Activated CD4-positive, CD25-positive, alpha-beta regulatory T cell (primary cell): ENCODE data around the gene POLR3A.

ENCODE experiments used
- DNase-seq, 4 experiments: peaks; one replicate each; lab custom pipeline; 2025; lab: John Stamatoyannopoulos, UW

Gene POLR3A

GRCh38 chr10:77977934-77978333 lies 51.4 kb downstream of the POLR3A start:
- no peak for DNase-seq

DNA sequence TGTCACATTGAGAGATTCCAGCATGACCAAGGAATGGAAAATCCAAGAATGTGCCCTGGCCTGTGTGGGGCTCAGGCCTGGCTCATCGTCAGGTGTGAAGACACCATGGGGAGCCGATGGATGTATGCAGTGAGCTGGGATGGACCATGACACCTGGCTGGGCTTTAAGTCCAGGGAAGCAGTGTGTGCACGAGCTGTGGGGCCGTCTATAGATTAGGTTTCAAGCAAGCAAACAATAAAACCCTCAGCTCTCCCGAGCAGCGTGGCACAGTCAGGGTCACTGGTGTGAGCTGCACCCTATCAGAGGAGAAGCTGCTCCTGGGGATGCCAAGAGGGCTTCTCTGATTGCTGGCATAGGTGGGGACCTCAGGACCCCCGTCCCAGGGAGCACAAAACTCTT lies 52.3 kb downstream of the POLR3A start:
- no peak for DNase-seq

- no peak for DNase-seq
Observed at GRCh38 chr10:77975086-77975666, 54.1 kb downstream of the POLR3A start.

DNA sequence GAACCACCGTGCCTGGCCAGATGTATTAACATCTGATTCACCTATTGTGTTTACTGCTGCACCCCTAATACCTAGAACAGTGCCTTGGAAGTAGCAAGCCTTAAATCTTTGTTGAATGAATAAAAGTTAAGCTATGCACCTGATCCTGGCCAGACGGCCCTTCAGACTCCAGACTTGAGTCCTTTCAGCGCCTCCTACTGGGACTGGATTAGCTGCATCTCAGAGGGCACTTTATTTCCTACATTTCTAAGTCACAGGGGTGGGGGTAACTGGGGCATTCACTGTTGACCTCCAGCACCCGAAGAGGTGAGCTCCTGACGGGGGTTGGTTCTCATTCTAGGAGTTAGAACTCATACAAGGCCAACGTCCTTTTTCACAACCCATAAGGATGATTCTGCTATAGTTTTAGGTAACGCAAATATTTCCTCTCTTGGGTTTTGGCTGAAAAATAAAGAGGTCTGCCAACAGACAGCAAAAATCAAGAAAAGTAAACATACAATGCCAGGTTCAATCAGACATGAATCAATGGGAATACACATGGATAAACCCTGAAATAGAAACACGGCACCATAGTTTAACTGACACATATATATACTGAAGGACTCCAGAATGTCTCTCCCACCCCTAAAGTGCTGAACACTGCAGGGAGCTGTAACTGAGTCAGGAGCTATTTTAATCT lies 54.8 kb downstream of the POLR3A start:
- DNase-seq: no peak

- no peak for DNase-seq
Observed at GRCh38 chr10:77973276-77973675, 56.0 kb downstream of the POLR3A start.

- DNase-seq: no peak
Observed at GRCh38 chr10:77972148-77972547, 57.2 kb downstream of the POLR3A start.

GRCh38 chr10:77971804-77972144 lies 57.5 kb downstream of the POLR3A start:
- DNase-seq: no peak

GRCh38 chr10:77970869-77971803 lies 58.2 kb downstream of the POLR3A start:
- no peak for DNase-seq

- DNase-seq: no peak
Observed at GRCh38 chr10:77969114-77969513, 60.2 kb downstream of the POLR3A start.

- DNase-seq: no peak
Observed at GRCh38 chr10:77967611-77968022, 61.7 kb downstream of the POLR3A start.

DNA sequence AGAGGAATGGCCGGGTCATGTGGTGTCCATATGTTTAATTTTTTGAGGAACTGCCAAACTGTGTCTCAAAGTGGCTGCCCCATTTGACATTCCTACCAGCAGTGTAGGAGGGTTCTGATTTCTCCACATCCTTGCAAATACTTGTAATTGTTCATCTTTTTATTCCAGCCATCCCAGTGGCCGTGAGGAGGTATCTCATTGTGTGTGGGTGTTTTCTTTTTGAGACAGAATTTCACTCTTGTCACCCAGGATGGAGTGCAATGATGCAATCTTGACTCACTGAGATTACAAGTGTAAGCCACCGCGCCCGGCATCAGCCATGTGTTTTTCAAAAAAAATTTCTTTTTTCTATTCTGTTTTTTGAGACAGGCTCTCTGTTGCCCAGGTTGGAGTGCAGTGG lies 64.0 kb downstream of the POLR3A start:
- DNase-seq: no peak

DNA sequence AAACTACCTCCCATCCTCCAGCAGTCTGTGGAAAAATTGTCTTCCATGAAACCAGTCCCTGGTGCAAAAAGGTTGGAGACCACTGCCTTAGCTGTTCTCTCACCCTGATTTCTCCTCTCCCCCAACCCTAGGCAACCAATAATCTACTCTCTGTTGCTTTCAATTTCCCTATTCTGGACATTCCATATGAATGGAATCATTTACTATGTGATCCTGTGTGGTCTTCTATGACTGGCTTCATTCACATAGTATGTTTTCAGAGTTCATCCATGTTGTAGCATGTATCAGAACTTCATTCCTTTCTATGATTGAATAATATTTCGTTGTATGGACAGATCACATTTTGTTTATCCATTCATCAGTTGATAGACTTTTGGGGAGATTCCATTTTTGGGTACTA lies 64.5 kb downstream of the POLR3A start:
- no peak for DNase-seq

DNA sequence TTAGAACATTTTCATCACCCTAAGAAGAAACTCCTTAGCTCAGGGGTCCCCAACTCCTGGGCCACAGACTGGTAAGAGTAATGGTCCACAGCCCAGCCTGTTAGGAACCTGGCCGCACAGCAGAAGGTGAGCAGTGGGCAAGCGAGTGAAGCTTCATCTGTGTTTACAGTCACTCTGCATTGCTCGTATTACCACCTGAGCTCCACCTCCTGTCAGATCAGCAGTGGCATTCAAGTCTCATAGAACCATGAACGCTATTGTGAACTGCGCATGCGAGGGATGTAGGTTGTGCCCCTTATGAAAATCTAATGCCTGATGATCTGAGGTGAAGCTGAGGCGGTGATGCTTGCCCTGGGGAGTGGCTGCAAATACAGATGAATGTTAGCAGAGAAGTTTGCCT lies 65.4 kb downstream of the POLR3A start:
- no peak for DNase-seq

- no peak for DNase-seq
Observed at GRCh38 chr10:77962350-77963146, 66.8 kb downstream of the POLR3A start.

DNA sequence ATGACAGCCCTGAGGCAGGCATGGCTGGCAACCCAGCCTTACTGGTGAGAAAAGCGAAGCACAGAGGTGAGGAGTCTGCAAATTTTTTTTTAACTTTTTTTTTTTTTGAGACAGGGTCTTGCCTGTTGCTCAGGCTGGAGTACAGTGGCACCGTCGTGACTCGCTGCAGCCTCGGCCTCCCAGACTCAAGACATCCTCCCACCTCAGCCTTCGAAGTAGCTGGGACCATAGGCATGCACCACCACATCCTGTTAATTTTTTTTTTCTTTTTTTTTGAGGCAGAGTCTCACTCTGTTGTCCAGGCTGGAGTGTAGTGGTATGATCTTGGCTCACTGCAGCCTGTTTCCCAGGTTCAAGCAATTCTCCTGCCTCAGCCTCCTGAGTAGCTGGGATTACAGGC lies 67.6 kb downstream of the POLR3A start:
- no peak for DNase-seq

DNA sequence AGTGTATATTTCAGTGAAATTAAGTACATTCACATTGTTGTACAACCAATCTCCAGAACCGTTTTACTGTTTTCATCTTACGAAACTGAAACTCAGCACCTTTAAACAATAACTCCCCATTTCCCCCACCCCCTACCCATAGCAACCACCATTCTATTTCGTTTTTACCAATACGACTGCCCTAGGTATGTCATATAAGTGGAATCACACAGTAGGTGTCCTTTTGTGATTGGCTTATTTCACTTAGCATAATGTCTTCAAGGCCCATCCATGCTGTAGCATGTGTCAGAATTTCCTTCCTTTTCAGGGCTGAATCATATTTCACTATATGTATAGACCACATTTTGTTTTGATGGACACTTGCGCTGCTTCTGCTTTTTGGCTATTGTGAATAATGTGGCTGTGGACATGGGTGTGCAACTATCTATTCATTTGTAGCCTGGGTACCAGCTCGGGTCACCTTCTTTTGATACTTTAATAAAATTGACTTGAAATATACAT lies 68.4 kb downstream of the POLR3A start:
- DNase-seq: no peak

DNA sequence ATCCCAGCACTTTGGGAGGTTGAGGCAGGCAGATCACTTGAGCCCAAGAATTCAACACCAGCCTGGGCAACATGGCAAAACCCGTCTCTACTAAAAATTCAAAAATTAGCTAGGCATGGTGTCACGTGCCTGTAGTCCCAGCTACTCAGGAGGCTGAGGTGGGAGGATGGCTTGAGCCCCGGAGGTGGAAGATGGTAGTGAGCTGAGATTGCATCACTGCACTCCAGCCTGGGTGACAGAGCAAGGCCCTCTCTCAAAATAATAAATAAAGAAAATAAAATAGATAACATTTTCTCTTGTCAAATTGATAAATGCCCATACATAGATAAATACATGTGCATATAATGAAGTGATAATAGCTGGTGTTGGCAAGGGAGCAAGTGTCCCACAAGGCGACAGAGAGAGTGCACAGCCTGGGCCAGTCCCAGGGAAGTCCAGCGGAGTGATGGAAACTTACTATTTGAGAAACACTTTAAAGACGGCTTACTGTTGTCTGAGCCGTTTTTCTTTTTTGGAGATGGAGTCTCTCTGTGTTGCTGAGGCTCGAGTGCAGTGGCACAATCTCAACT lies 69.3 kb downstream of the POLR3A start:
- no peak for DNase-seq

DNA sequence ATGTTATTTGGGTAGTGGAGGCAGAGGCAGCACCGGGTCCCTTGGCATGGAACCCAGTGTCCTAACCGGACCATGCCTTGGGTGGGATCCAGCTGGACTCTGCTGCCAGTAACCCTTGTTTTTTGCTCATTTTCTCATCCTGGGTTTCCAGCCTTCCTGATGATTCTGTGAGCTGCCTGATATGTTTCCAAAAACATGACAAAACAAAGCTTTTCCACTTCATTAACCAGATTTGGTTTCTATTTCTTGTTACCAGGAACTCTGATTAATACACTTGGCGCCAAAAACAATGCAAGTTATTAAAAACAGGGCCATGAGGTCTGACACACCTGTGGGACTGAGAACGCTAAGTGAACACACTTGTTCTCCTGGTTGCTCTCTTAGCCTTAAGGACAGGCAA lies 69.9 kb downstream of the POLR3A start:
- no peak for DNase-seq

- no peak for DNase-seq
Observed at GRCh38 chr10:77955136-77955535, 74.2 kb downstream of the POLR3A start.

DNA sequence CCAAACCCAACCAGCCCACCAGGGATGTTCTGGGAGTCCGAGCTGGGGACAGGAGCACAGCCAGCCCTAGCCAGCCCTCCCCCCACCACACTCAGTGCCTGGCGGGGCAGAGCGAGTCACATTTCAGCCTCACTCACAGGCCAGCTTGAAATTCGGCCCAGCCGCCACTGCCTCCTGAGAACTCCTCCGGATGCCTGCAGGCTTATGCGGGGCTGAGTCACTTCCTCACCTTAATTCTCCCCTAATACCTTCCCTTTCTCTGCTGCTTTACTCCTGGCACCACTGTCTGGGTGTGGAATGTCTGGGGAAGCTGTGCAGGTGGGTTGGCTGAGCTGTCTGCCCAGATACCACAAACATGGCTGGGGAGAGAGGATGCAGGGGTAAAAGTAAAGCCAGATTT lies 80.1 kb downstream of the POLR3A start:
- no peak for DNase-seq

DNA sequence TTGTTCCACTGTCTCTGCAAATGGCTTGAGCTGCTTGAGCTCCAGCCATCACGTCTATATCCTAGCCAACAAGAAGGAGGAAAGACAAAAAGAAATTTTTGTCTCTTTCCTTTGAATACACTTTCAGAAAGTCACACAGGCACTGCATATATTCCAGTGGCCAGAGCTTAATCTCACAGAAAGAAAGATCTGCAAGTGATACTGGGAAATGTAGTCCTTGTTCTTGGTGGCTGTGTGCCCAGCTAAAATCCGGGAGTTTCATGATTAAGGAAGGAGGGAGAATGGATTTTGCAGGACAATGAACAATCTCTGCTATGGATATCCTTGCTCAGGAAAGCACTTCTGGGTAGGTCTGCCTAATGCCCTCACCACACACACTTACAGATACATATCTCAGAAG lies 83.2 kb downstream of the POLR3A start:
- DNase-seq: no peak

DNA sequence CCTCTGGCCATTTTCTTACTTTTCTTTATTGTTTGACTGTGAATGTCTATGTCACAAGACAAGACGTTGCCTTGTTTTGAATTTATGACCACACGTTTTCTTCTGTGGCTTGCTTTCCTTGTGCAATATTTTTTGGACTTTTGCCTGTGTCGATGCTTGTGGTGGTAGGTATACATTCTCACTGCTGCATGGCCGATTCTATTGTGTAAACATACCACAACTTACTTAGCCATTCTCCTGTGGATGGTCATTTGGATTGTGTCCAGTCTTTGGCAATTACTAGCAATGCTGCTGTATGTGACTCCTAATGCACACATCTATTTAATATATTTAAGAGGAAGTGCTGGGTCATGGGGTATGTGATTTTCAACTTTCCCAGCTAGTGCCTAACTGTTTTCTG lies 84.8 kb downstream of the POLR3A start:
- no peak for DNase-seq
